Stimulated activated CD8-positive, alpha-beta memory T cell treated with anti-CD3 and anti-CD28 coated beads, Interleukin-4, amount 100 ng/mL, for 48 hours (primary cell): ENCODE results near the gene CCDC77.
"Not testable (repeated sequence)": the region's sequence is repeated elsewhere in the genome, so short reads cannot be mapped to it uniquely, and the experiment has no call there.

Experiments used
- DNase-seq: peaks from one replicate; pipeline ENCODE4 v3.0.0-alpha.2; 2020

Gene CCDC77

GRCh38 chr12:401235-402028 lies at the start of gene CCDC77:
TSS of gene CCDC77 (plus strand) at chr12:401644. CDS start at chr12:409384, 7,740 bp downstream.
- DNase-seq: peak; percentile 95

DNA sequence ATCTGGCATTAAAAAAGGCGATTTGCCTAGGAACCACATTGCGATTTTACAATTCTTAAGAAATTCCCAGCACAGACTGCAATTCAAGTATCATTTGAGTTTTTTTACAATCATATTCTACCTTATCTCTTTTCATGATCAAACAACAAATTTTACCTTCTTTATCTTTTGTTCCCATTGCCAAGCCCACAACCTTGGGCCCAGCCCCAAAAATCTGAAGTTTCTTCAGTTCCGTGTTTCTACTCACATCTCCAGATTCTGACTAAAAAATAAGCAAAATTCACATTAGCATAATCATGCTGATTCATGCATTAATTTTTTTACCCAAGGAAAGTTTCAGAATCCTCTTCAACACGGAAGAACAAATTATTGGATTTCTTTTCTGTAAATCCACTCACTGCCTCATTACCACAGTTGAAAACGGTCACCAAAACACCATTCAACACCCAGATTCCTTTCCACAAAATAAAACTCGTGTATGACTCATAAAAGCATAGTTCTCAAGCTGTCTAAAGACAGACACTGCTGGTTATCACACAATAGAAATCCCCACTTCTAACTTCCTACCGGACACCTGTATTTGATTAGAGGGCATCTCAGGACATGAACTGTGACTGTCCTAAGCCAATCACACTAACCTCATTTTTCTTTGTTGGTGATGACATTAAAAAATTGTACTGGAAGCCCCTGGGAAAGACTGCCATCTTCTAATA lies 45.0 kb upstream of the CCDC77 start:
- no peak for DNase-seq

DNA sequence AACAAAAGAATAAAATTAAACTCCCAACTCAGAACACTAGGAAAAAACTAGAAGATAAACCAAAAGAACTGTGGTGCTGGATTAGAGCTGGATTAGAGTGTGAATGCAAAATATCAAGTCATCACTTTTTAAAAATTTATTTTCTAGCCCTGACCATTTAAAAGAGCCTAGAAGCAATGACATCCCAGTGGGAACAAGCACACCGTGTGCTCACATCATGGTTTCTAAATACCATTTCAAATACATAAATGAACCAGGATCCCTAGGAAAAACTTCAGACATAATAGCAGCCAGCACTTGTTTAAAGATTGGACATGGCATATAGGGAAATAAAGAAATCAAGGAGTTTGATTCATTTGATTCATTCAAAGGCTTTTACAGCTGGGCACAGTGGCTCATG lies 42.4 kb upstream of the CCDC77 start:
- DNase-seq: no peak

GRCh38 chr12:366820-367219 lies 34.6 kb upstream of the CCDC77 start:
- DNase-seq: no peak

DNA sequence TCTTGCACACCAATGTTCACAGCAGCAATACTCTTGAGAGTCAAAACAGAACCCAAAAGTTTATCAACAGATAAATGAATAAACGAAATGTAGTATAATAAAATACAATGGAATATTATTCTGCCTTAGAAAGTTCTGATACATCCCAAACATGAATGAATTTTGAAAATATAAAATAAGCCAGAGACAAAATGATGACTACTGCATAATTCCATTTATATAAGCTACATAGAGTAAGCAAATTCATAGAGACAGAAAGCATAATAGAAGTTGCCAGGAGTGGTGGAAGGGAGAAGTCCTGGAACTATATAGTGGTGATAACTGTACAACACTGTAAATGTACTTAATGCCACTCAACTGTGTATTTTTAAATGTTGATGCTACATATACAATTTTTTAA lies 33.5 kb upstream of the CCDC77 start:
- DNase-seq: no peak

- DNase-seq: not testable (repeated sequence)
Observed at GRCh38 chr12:370739-371485, 30.5 kb upstream of the CCDC77 start.

GRCh38 chr12:386651-387050 lies 14.8 kb upstream of the CCDC77 start:
- no peak for DNase-seq

DNA sequence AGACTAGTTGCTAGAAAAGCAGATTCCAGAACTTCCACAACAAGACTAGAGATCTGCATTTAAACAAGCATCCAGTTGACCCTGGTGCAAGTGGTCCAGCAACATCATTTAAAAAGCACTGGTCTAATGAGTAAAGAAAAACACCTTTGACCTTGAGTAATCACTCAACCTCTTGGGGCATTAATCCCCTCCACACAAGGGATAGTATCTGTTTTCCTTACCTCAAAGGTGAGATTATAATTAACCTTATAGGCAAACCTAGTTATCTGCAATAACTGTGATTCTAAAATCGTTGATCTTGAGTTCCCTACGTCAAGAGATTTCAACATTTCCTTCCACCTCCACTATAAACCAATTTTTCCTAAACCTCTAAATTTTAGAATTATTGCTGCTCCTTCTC lies 13.4 kb upstream of the CCDC77 start:
- DNase-seq: no peak

DNA sequence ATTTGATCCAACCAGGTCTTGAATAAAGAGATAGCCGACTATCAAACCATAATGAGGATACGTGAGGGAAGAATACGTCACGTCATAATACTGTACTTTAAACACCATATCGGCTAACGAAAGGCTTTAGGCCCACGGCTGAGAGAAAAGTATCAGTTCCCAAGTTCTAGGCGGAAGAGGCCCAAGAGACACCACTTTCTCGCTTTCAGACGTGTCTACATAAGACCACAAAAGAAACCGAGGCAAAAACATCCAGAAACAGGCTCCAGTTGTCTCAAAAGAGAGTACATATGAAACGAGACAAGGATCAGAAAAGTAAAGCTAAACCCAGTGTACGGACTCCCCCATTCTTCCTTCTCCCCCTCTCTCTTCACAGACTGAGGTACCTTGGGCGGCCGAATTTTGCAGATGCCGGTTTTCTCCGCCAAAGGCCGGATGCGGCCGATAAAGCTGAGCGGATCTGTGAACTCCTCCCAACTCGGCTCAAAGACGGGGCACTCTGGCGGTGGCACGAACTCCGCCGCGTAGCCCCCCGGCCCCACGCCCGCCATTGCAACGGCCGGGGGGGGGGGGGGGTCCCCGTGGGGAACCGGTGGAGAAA lies 12.8 kb upstream of the CCDC77 start:
- DNase-seq: peak; percentile 63

- DNase-seq: peak; percentile 90
Observed at GRCh38 chr12:389142-390096, 12.0 kb upstream of the CCDC77 start, which contains the start of gene KDM5A. TSS of gene KDM5A (minus strand) at chr12:389320. CDS start at chr12:389091, 229 bp downstream.

DNA sequence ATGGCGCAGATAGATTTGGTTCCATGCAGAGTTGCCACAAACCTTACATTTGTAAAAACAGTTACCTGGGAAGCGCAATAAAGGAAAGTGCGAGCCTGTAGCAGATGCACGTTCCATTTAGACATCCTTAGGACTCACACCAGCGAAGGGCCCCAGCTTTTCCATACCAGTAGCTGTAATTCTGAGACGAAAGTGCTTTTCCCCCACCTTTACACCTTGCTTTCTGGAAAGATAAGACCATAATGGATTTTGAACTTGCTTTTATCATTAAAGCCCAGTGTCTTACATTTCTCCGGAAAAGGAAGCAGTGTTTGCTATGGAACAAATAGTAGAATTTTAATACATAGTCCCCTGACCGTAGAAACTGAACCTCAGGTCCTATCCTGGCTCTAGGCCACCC lies 616 bp upstream of the CCDC77 start:
- DNase-seq: no peak

DNA sequence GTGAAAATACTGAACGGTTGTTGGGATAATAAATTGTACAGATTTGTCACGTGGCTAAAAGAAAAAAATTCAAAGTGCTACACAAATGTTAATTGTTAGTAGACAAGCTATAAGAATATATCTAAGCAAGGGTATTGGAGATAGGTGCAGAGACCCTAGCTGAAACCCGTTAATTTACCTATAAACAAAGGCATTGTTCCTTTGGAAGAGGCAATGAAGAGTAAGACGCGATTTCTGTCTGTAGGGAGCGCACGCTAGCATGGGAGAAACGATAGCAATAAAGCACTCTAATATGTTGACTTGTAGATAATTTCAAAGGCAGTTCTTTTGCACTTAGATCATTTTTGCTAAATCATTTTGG lies 565 bp downstream of the CCDC77 start:
- peak; percentile 31 for DNase-seq

GRCh38 chr12:414859-415258 lies 13.4 kb downstream of the CCDC77 start:
- DNase-seq: no peak

DNA sequence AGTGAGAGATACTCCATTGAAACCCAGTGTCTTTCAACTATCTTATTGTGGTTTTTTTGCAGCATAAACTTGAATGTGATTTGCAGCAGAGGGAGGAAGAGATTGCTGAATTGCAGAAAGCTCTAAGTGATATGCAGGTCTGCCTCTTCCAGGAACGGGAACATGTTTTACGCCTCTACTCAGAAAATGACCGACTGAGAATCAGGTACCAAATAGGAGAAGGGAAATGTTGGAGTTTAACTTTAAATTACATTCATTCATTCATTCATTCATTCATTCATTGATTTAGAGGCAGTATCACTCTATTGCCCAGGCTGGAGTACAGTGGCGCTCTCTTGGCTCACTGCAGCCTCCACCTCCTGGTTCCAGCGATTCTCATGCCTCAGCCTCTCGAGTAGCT lies 17.0 kb downstream of the CCDC77 start:
- DNase-seq: no peak

- no peak for DNase-seq
Observed at GRCh38 chr12:422526-422925, 21.1 kb downstream of the CCDC77 start.

DNA sequence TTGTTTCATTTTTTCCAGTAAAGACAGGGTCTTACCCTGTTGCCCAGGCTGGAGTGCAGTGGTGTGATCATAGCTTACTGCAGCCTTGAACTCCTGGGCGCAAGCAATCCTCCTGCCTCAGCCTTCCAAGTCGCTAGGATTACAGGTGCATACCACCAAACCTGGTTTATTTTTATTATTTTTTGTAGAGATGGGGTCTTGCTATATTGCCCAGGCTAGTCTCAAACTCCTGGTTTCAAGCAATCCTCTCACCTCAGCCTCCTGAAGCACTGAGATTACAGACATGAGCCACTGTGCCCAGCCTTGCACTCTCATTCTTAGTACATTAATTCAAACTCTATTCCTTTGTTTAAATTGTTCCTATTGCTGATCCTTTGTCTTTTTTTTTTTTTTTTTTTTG lies 34.3 kb downstream of the CCDC77 start:
- not testable (repeated sequence) for DNase-seq

GRCh38 chr12:442235-442884 lies 40.9 kb downstream of the CCDC77 start:
- peak; percentile 67 for DNase-seq

DNA sequence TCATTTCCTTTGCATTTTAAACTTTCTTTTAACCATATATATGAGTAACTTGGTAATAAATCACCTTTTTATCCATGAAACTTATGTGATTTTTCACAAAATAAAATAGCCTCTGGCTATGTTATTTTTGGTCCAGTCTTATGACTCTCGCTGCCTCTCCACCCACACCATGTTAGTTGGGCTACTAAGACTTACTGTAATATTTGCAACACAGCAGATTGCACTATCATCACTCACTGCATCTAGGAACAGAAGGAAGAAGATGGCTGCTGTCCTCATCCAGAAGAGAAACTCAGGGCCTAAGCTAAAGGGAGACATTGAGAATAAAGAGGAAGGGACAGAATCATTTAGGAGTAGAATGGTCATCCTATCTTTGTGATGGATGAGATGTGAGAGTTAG lies 45.7 kb downstream of the CCDC77 start:
- no peak for DNase-seq

- DNase-seq: no peak
Observed at GRCh38 chr12:449203-449602, 47.8 kb downstream of the CCDC77 start.

DNA sequence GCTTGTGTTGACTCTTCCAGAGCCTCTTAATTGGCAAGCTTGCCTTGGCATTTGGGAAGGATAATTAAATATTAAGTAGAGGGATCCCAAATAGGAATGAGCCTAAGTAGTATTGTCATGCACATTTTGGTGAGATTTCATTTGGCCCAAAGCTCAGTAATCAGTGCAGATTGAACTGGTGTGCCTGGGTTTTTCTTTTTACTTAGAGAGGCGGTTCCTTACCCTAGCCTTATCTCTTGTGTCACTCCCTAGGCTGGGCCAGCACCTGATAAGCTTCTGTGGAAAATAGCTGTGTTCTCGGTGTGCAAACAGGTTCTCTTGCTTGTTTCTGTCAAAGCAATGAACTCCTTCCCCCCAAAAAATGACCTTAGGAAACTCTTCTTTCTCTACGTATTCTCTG lies 49.0 kb downstream of the CCDC77 start:
- no peak for DNase-seq

DNA sequence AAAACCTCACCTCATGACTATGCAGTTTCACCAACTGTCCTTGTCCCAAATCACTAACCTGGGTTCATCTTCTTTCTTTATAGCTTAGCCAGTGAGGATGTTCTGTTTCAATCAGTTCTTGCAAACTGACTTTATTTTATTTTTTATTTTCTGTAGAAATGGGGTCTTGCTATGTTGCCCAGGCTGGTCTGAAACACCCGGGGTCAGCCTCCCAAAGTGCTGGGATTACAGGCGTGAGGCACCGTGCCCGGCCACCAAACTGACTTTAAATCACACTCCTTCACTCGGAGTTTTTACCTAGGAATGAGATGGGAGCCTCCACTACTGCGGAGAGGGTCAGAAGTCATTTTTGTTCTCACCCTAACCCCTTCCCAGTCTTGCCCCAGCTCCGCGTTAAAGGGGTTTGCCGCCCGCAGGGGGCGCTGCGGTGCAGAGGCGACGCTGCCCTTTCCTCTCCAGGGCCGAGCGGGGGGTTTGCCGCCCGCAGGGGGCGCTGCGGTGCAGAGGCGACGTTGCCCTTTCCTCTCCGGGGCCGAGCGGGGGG lies 51.3 kb downstream of the CCDC77 start:
- peak; percentile 92 for DNase-seq
